ENCODE results near the gene PLD4. TPM values are rescaled to one million over a fixed set of nuclear protein-coding genes. Genes with fewer than 3 reads are reported as not detected.

Gene PLD4
- total and polyA plus RNA-seq, 2 of the 8 experiments (the other 6 are each of a cell fraction or from before 2014, with no cell fraction given) = 0.05 TPM; not detected in 1

DNA sequence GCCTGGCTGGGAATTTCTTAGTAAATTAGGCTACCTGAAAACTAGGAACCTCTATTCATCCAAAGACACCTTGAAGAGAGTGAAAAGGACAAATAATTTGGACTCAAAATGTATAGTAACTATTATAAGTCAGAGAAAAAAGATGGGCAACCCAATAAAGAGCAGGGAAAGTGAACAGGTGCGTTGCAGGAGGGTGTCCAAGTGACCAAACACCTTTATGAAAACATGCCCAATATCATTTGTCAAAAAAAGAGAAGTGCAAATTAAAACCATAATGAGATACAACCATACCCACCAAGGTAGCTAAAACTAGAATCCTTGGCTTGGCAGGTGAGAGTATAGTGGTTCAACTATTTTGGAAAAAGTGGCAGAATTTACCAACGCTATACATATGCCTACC is 24.9 kb upstream of the PLD4 start (continued):
- TF ChIP-seq SIN3A (conservative IDR thresholded peaks at IDR 0.05 in 1 of 2, IDR thresholded peaks at IDR 0.05 in 1 of 2; ENCODE audit: low read depth in 1 of 2, low read length in 2 of 2) = no peak
- TF ChIP-seq TBP (IDR thresholded peaks at IDR 0.05; ENCODE audit: low read depth, low read length) = no peak
- TF ChIP-seq TCF12 (IDR thresholded peaks at IDR 0.05; ENCODE audit: low read depth, low read length) = no peak

All from H1 (cell line).